GM12878 (cell line): ENCODE data around the gene CCN6. TPM values are rescaled to one million over a fixed set of nuclear protein-coding genes. Genes with fewer than 3 reads are reported as not detected.

ENCODE experiments used
- ATAC-seq: fragments of 200-7000 bp; cut with Tn5 transposase; 3 replicates; pipeline ENCODE4 v1.9.1; 2020; ENCODE audit warnings: mild to moderate bottlenecking, moderate library complexity
- BruUV-seq: library from RNA; stranded (reverse); fragments of 400-500 nt; replicated peaks from 2 replicates; lab custom pipeline; 2021; lab: Mats Ljungman, UMichigan
- CTCF ChIA-PET: fragments of 300-600 bp; sonication (Branson Sonifier 250); formaldehyde crosslinking; extraction: SDS; loops from one replicate; lab custom pipeline; 2021; ENCODE audit warnings: inconsistent platforms; lab: Yijun Ruan, JAX
- POLR2A ChIA-PET: fragments of 350-600 bp; formaldehyde crosslinking; extraction: SDS; loops from one replicate; lab custom pipeline; 2021; ENCODE audit warnings: inconsistent platforms; lab: Charles Lee
- RAD21 ChIA-PET: fragments of 300-600 bp; sonication (Branson Sonifier 250); formaldehyde crosslinking; loops from one replicate; lab custom pipeline; 2023; ENCODE audit warnings: antibody characterized with exemption; ENCODE audit not compliant: unreplicated experiment; lab: Charles Lee
- SMC1A ChIA-PET: fragments of 300-600 bp; sonication (Branson Sonifier 250); formaldehyde crosslinking; loops from one replicate; lab custom pipeline; 2023; ENCODE audit not compliant: unreplicated experiment, uncharacterized antibody; lab: Charles Lee
- DNase-seq: peaks from one replicate; pipeline ENCODE4 v3.0.0-alpha.2; 2011; ENCODE audit warnings: low read depth, low spot score
- FAIRE-seq: peaks from 3 replicates; lab custom pipeline; 2011; peaks lifted over from hg19 to GRCh38; lab: Jason Lieb, UNC
- H2AFZ ChIP-seq: 2 replicates; pipeline ENCODE4 v1.6.0; 2011; ENCODE audit warnings: low read depth, low read length, control low read depth; ENCODE audit not compliant: control insufficient read depth
- H3K27ac ChIP-seq: 2 replicates; pipeline ENCODE4 v1.5.1; 2011; ENCODE audit warnings: control low read depth; ENCODE audit not compliant: control insufficient read depth, insufficient read depth
- H3K27me3 ChIP-seq, 2 experiments: replicated peaks in 1 of 2; 2 replicates each; pipeline versions ENCODE4 v1.6.0 to v1.6.1; 2011; ENCODE audit warnings: low read length in 1 of 2; ENCODE audit not compliant: control insufficient read depth in 2 of 2, insufficient read depth in 2 of 2
- H3K36me3 ChIP-seq, 2 experiments: 2 replicates each; pipeline ENCODE4 v1.5.1; 2011; ENCODE audit warnings: low read length in 1 of 2; ENCODE audit not compliant: control insufficient read depth in 2 of 2, insufficient read depth in 2 of 2
- H3K4me1 ChIP-seq: 2 replicates; pipeline ENCODE4 v1.6.1; 2011; ENCODE audit warnings: mild to moderate bottlenecking, low read length, moderate library complexity, mixed read lengths; ENCODE audit not compliant: control insufficient read depth, insufficient read depth
- H3K4me2 ChIP-seq: 2 replicates; pipeline ENCODE4 v1.6.0; 2011; ENCODE audit warnings: control low read depth; ENCODE audit not compliant: control insufficient read depth, insufficient read depth
- H3K4me3 ChIP-seq: fragments of 200-600 bp; sonication (generic); 2 replicates; pipeline ENCODE4 v1.5.1; 2016
- H3K79me2 ChIP-seq: 2 replicates; pipeline ENCODE4 v1.6.0; 2011; ENCODE audit warnings: low read length; ENCODE audit not compliant: control insufficient read depth, insufficient read depth
- H3K9ac ChIP-seq: 2 replicates; pipeline ENCODE4 v1.8.0; 2011; ENCODE audit warnings: low read length, control low read depth, mixed read lengths; ENCODE audit not compliant: control insufficient read depth, insufficient read depth
- H3K9me3 ChIP-seq: replicated peaks from 3 replicates; pipeline ENCODE4 v1.5.1; 2011; ENCODE audit warnings: mild to moderate bottlenecking, low read length; ENCODE audit not compliant: control insufficient read depth, insufficient read depth
- H4K20me1 ChIP-seq: 2 replicates; pipeline ENCODE4 v1.6.0; 2011; ENCODE audit not compliant: control insufficient read depth, insufficient read depth
- CEBPZ ChIP-seq: fragments of 150-350 bp; IDR thresholded peaks from 2 replicates; pipeline ENCODE4 v1.6.1; 2016; ENCODE audit warnings: low read depth, low read length
- CREB1 ChIP-seq: IDR thresholded peaks from 2 replicates; pipeline ENCODE4 v1.6.1; 2012; ENCODE audit warnings: low read depth, mild to moderate bottlenecking, inconsistent platforms
- E4F1 ChIP-seq: fragments of 450-650 bp; IDR thresholded peaks from 2 replicates; pipeline ENCODE4 v1.6.1; 2018; ENCODE audit warnings: borderline replicate concordance, mild to moderate bottlenecking; ENCODE audit not compliant: partially characterized antibody
- EP300 ChIP-seq, 2 experiments: fragments of 150-350 bp in 1 of 2; IDR thresholded peaks; 2 replicates each; pipeline ENCODE4 v1.6.1; 2011 to 2012; ENCODE audit warnings: low read depth in 2 of 2, low read length in 2 of 2, borderline replicate concordance in 1 of 2, improper control_type of control experiment in 1 of 2, inconsistent platforms in 1 of 2; ENCODE audit not compliant: control insufficient read depth in 1 of 2
- HDGF ChIP-seq: fragments of 450-650 bp; IDR thresholded peaks from 2 replicates; pipeline ENCODE4 v1.6.1; 2016; ENCODE audit warnings: antibody characterized with exemption
- MAX ChIP-seq: IDR thresholded peaks from 2 replicates; pipeline ENCODE4 v1.6.1; 2012; ENCODE audit warnings: low read depth, low read length, improper control_type of control experiment
- NFIC ChIP-seq: IDR thresholded peaks from 2 replicates; pipeline ENCODE4 v1.6.1; 2012; ENCODE audit warnings: low read depth, mild to moderate bottlenecking, inconsistent platforms, low read length, moderate library complexity
- NKRF ChIP-seq: fragments of 450-650 bp; conservative IDR thresholded peaks from 2 replicates; pipeline ENCODE4 v1.6.1; 2017; ENCODE audit warnings: mild to moderate bottlenecking, moderate library complexity
- WRNIP1 ChIP-seq: IDR thresholded peaks from 2 replicates; pipeline ENCODE4 v1.6.1; 2011; ENCODE audit warnings: low read depth, low read length, improper control_type of control experiment, borderline replicate concordance
- WGBS: methylation state at CpG from one replicate; pipeline ENCODE4 v1.1.6; 2016; ENCODE audit warnings: low lambda C conversion rate; ENCODE audit not compliant: insufficient replicate concordance, insufficient coverage; ENCODE audit errors: missing lambda C conversion rate; 5-methylcytosine and 5-hydroxymethylcytosine counted together
- in situ Hi-C: fragments of 300-500 bp; cut with MboI; formaldehyde crosslinking; loops from 9 replicates; pipeline ENCODE4 v1.14.3; 2018; ENCODE audit warnings: mixed read lengths
- intact Hi-C: fragments of 100-400 bp; cut with micrococcal nuclease; formaldehyde crosslinking; loops from one replicate; pipeline ENCODE4 v1.14.2; 2022; ENCODE audit not compliant: unreplicated experiment
- polyA plus RNA-seq, 11 experiments: library from polyadenylated mRNA; depleted of rRNA in 4 of 11; unstranded in 6 of 11; stranded (reverse) in 5 of 11; fragments of >200 nt; fragmentation: Nextera tagmentation in 4 of 11; fragmentation: Illumina TruSeq in 1 of 11; extraction: Ambion mirVana in 4 of 11; extraction: Trizol in 1 of 11; gene quantifications; 1 replicate in 1 of 11; 2 replicates in 10 of 11; pipeline versions ENCODE4 v1.2.1 to v1.2.3, GENCODE V29; 2011 to 2016; ENCODE audit warnings: inconsistent platforms in 2 of 11, missing spikeins in 2 of 11, low read depth in 1 of 11
- total RNA-seq, 4 experiments: library from RNA; depleted of rRNA in 3 of 4; stranded (reverse); fragments of >200 nt in 3 of 4; fragmentation: Illumina TruSeq in 1 of 4; extraction: Trizol in 1 of 4; gene quantifications; 2 replicates each; pipeline versions ENCODE4 v1.2.1 to v1.2.3, GENCODE V29; 2013 to 2021
- TF ChIP-seq, protein P1 (sequence below), 3 experiments: IDR thresholded peaks in 2 of 3; conservative IDR thresholded peaks in 1 of 3; 2 replicates each; pipeline ENCODE4 v1.5.1; 2011; ENCODE audit warnings: low read depth in 3 of 3, low read length in 3 of 3, mild to moderate bottlenecking in 3 of 3, control low read depth in 2 of 3, moderate library complexity in 2 of 3, inconsistent platforms in 1 of 3, mixed read lengths in 1 of 3; ENCODE audit not compliant: control insufficient read depth in 2 of 3, insufficient read depth in 1 of 3; ENCODE audit errors: extremely low read depth in 1 of 3
- TF ChIP-seq, protein P2 (sequence below): fragments of 450-650 bp; IDR thresholded peaks from 2 replicates; pipeline ENCODE4 v1.6.1; 2017; ENCODE audit warnings: low read depth, mild to moderate bottlenecking, moderate library complexity

CCN6 gene
- total and polyA plus RNA-seq, 10 of the 15 experiments (the other 5 are each of a cell fraction or from before 2014, with no cell fraction given): 0.05 to 0.24 (median 0.19) TPM; not detected in 5

GRCh38 chr6:112100561-112100960 lies 46.7 kb downstream of the CCN6 start:
- no peaks in the 10 kb centered on the region for H3K79me2 ChIP-seq
- 64% methylated on average over 4 of the region's 4 CpGs for WGBS
- RAD21 ChIA-PET: interaction anchor here (1.4 kb wide), 1 partner anchor 14 kb away, joined by 3 read pairs; no protein-coding TSS in a partner anchor
- BruUV-seq: no TSS peak
- H3K4me1 ChIP-seq: no peaks in the 10 kb centered on the region
- POLR2A ChIA-PET: no interaction called here
- no peaks in the 10 kb centered on the region for H3K9me3 ChIP-seq
- H3K36me3 ChIP-seq: no peaks in the 10 kb centered on the region
- CTCF ChIA-PET: interaction anchor here (2.4 kb wide), 1 partner anchor 63 kb away, joined by 7 read pairs; no protein-coding TSS in a partner anchor
- no peak overlapping the region for H2AFZ ChIP-seq
- no peaks in the 10 kb centered on the region for H3K27me3 ChIP-seq
- intact Hi-C loops (no loop called here), in situ Hi-C loops (no loop called here)
- H4K20me1 ChIP-seq: no peaks in the 10 kb centered on the region
- H3K4me3 ChIP-seq: no peak overlapping the region
- ATAC-seq (no peak), DNase-seq (no peak), FAIRE-seq (no peak)
- no peak overlapping the region for H3K9ac ChIP-seq
- no peak overlapping the region for H3K4me2 ChIP-seq
- H3K27ac ChIP-seq: no peak overlapping the region
- SMC1A ChIA-PET: no interaction called here
- no peak for TF ChIP-seq NKRF
- TF ChIP-seq, protein P1, sequence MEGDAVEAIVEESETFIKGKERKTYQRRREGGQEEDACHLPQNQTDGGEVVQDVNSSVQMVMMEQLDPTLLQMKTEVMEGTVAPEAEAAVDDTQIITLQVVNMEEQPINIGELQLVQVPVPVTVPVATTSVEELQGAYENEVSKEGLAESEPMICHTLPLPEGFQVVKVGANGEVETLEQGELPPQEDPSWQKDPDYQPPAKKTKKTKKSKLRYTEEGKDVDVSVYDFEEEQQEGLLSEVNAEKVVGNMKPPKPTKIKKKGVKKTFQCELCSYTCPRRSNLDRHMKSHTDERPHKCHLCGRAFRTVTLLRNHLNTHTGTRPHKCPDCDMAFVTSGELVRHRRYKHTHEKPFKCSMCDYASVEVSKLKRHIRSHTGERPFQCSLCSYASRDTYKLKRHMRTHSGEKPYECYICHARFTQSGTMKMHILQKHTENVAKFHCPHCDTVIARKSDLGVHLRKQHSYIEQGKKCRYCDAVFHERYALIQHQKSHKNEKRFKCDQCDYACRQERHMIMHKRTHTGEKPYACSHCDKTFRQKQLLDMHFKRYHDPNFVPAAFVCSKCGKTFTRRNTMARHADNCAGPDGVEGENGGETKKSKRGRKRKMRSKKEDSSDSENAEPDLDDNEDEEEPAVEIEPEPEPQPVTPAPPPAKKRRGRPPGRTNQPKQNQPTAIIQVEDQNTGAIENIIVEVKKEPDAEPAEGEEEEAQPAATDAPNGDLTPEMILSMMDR (IDR thresholded peaks at IDR 0.05 in 2 of 3, conservative IDR thresholded peaks at IDR 0.05 in 1 of 3; ENCODE audit: control insufficient read depth in 2 of 3, extremely low read depth in 1 of 3, insufficient read depth in 1 of 3, low read depth in 3 of 3, low read length in 3 of 3): no peak
- TF ChIP-seq, protein P2, sequence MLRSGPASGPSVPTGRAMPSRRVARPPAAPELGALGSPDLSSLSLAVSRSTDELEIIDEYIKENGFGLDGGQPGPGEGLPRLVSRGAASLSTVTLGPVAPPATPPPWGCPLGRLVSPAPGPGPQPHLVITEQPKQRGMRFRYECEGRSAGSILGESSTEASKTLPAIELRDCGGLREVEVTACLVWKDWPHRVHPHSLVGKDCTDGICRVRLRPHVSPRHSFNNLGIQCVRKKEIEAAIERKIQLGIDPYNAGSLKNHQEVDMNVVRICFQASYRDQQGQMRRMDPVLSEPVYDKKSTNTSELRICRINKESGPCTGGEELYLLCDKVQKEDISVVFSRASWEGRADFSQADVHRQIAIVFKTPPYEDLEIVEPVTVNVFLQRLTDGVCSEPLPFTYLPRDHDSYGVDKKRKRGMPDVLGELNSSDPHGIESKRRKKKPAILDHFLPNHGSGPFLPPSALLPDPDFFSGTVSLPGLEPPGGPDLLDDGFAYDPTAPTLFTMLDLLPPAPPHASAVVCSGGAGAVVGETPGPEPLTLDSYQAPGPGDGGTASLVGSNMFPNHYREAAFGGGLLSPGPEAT: no peak
- no peak for TF ChIP-seq MAX
- TF ChIP-seq NFIC: no peak
- TF ChIP-seq CEBPZ: no peak
- TF ChIP-seq E4F1: no peak
- TF ChIP-seq CREB1: no peak
- TF ChIP-seq HDGF: no peak
- no peak for TF ChIP-seq EP300 (IDR thresholded peaks at IDR 0.05; ENCODE audit: borderline replicate concordance in 1 of 2, control insufficient read depth in 1 of 2, low read depth in 2 of 2, low read length in 2 of 2)
- TF ChIP-seq WRNIP1: no peak
